ENCODE data around the gene RFPL1.

RFPL1 gene

DNA sequence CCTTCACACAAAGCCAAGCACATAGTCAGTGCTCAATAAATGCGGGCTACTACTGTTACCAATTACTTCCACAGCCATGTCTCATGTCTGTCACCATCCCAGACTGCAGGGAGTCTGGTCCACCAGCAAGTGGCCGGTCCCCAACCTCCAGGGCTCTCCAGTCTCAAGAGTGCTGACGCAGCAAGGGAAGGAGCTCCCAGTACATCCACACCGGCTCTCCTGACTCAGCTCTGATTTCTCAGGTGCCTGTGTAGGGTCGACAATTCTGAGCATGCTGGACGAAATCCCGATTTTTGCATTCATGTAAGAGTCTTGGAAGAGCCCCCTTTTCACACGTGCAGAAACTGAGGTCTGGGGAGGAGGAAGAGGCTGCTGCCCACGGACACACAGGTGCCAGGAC is 31.4 kb downstream of the RFPL1 start:
- H3K27me3 ChIP-seq (ENCODE audit: insufficient read depth, poor library complexity, severe bottlenecking) = no peaks in the 10 kb centered on the region
- H3K4me3 ChIP-seq (replicated peaks; ENCODE audit: insufficient read depth, low read length) = no peak overlapping the region
- TF ChIP-seq POLR2AphosphoS5 (IDR thresholded peaks at IDR 0.05; ENCODE audit: low read depth) (no peak), GABPA (IDR thresholded peaks at IDR 0.05; ENCODE audit: low read depth) (no peak), SPI1 (IDR thresholded peaks at IDR 0.05; ENCODE audit: borderline replicate concordance, low read depth) (no peak)
- TF ChIP-seq, protein P1, sequence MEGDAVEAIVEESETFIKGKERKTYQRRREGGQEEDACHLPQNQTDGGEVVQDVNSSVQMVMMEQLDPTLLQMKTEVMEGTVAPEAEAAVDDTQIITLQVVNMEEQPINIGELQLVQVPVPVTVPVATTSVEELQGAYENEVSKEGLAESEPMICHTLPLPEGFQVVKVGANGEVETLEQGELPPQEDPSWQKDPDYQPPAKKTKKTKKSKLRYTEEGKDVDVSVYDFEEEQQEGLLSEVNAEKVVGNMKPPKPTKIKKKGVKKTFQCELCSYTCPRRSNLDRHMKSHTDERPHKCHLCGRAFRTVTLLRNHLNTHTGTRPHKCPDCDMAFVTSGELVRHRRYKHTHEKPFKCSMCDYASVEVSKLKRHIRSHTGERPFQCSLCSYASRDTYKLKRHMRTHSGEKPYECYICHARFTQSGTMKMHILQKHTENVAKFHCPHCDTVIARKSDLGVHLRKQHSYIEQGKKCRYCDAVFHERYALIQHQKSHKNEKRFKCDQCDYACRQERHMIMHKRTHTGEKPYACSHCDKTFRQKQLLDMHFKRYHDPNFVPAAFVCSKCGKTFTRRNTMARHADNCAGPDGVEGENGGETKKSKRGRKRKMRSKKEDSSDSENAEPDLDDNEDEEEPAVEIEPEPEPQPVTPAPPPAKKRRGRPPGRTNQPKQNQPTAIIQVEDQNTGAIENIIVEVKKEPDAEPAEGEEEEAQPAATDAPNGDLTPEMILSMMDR (IDR thresholded peaks at IDR 0.05; ENCODE audit: insufficient read depth, low read length) = no peak
- TF ChIP-seq, protein P2, sequence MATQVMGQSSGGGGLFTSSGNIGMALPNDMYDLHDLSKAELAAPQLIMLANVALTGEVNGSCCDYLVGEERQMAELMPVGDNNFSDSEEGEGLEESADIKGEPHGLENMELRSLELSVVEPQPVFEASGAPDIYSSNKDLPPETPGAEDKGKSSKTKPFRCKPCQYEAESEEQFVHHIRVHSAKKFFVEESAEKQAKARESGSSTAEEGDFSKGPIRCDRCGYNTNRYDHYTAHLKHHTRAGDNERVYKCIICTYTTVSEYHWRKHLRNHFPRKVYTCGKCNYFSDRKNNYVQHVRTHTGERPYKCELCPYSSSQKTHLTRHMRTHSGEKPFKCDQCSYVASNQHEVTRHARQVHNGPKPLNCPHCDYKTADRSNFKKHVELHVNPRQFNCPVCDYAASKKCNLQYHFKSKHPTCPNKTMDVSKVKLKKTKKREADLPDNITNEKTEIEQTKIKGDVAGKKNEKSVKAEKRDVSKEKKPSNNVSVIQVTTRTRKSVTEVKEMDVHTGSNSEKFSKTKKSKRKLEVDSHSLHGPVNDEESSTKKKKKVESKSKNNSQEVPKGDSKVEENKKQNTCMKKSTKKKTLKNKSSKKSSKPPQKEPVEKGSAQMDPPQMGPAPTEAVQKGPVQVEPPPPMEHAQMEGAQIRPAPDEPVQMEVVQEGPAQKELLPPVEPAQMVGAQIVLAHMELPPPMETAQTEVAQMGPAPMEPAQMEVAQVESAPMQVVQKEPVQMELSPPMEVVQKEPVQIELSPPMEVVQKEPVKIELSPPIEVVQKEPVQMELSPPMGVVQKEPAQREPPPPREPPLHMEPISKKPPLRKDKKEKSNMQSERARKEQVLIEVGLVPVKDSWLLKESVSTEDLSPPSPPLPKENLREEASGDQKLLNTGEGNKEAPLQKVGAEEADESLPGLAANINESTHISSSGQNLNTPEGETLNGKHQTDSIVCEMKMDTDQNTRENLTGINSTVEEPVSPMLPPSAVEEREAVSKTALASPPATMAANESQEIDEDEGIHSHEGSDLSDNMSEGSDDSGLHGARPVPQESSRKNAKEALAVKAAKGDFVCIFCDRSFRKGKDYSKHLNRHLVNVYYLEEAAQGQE (IDR thresholded peaks at IDR 0.05; ENCODE audit: insufficient replicate concordance, low read depth) = no peak
- DNase-seq (ENCODE audit: low read depth in 1 of 2, low spot score in 1 of 2) = no peak
- H3K27ac ChIP-seq (replicated peaks) = no peak overlapping the region

DNA sequence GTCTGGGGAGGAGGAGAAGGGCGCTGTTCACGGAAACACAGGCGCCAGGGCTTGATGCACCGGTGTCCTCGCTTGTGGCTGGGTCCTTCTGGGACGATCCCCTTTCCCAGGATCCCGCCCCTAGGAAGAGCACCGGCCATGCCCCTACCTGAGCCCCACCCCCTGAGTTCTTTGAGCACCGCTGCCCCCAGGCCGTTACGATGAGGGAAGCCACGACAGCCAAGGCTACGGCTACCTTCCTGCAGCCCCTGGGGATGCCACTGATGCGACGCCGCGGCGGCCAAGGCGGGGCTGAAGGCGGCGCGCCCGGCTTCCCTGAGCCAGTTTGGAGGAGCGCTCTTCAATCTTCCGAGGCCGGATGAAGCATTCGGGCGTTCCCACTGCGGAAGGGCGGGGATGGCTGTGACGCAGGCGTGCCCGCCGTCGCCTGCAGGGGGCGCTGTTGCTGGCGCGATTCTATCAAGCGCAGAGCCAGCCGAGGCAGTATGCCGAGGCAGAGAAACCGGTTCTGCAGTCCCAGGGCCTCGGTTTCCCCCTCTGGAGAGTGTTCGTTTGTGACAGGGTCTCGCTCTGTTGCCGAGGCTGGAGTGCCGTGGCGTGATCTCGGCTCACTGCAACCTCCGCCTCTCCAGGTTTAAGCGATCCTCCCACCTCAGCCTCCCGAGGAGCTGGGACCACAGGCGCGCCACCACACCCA is 31.9 kb downstream of the RFPL1 start:
- no peak for DNase-seq (ENCODE audit: low read depth in 1 of 2, low spot score in 1 of 2)
- TF ChIP-seq POLR2AphosphoS5 (IDR thresholded peaks at IDR 0.05; ENCODE audit: low read depth) = no peak
- TF ChIP-seq, protein P1 (IDR thresholded peaks at IDR 0.05; ENCODE audit: insufficient read depth, low read length) = peak; percentile 33
- H3K27ac ChIP-seq (replicated peaks) = no peak overlapping the region
- H3K4me3 ChIP-seq (replicated peaks; ENCODE audit: insufficient read depth, low read length) = no peak overlapping the region
- H3K27me3 ChIP-seq (ENCODE audit: insufficient read depth, poor library complexity, severe bottlenecking) = no peaks in the 10 kb centered on the region

GRCh38 chr22:29473001-29473400 is 34.6 kb downstream of the RFPL1 start:
- TF ChIP-seq POLR2AphosphoS5 (IDR thresholded peaks at IDR 0.05; ENCODE audit: low read depth) (no peak), GABPA (IDR thresholded peaks at IDR 0.05; ENCODE audit: low read depth) (no peak), SPI1 (IDR thresholded peaks at IDR 0.05; ENCODE audit: borderline replicate concordance, low read depth) (no peak)
- TF ChIP-seq, protein P2 (IDR thresholded peaks at IDR 0.05; ENCODE audit: insufficient replicate concordance, low read depth) = no peak
- TF ChIP-seq, protein P1 (IDR thresholded peaks at IDR 0.05; ENCODE audit: insufficient read depth, low read length) = no peak
- DNase-seq (ENCODE audit: low read depth in 1 of 2, low spot score in 1 of 2) = peak in 1 of 2 experiments; percentile 12
- H3K27ac ChIP-seq (replicated peaks) = no peak overlapping the region
- H3K27me3 ChIP-seq (ENCODE audit: insufficient read depth, poor library complexity, severe bottlenecking) = no peaks in the 10 kb centered on the region
- no peak overlapping the region for H3K4me3 ChIP-seq (replicated peaks; ENCODE audit: insufficient read depth, low read length)

DNA sequence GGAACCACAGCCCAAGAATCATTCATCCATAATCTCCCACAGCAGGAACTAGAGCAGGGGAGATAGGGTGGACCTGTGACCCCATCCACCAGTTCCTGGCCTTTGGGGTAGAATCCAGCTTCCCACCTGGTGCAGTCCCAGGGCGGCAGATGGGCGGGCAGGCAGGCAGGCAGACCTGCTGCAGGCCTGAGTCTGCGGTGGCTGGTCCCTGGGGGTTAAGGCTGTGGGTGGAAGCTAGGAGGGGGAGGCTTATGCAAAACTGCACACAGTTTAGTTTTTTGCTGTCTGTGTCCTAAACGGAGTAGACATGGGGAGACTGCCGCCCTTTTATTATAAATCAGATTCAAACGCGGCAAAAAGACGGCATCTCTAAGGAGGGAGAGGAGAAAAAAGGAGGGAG is 37.2 kb downstream of the RFPL1 start:
- no peak for DNase-seq (ENCODE audit: low read depth in 1 of 2, low spot score in 1 of 2)
- no peak overlapping the region for H3K27ac ChIP-seq (replicated peaks)
- no peaks in the 10 kb centered on the region for H3K27me3 ChIP-seq (ENCODE audit: insufficient read depth, poor library complexity, severe bottlenecking)
- H3K4me3 ChIP-seq (replicated peaks; ENCODE audit: insufficient read depth, low read length) = no peak overlapping the region
- TF ChIP-seq SPI1 (IDR thresholded peaks at IDR 0.05; ENCODE audit: borderline replicate concordance, low read depth) (no peak), POLR2AphosphoS5 (IDR thresholded peaks at IDR 0.05; ENCODE audit: low read depth) (no peak), GABPA (IDR thresholded peaks at IDR 0.05; ENCODE audit: low read depth) (no peak)
- TF ChIP-seq, protein P2 (IDR thresholded peaks at IDR 0.05; ENCODE audit: insufficient replicate concordance, low read depth) = no peak
- TF ChIP-seq, protein P1 (IDR thresholded peaks at IDR 0.05; ENCODE audit: insufficient read depth, low read length) = no peak

All from HL-60 (cell line).